Breast epithelium (tissue), 4 donors: ENCODE results near the gene GJB3. TPM values are rescaled to one million over a fixed set of nuclear protein-coding genes. Genes with fewer than 3 reads are reported as not detected.

Experiments
- DNase-seq, 2 donors: peaks; one replicate each; pipeline ENCODE4 v3.0.0-alpha.2; 2019; ENCODE audit warnings: low spot score in 2 of 2
- H3K27ac ChIP-seq, 2 donors: fragments of 200-600 bp; sonication (generic) in 1 of 2; one replicate each; pipeline ENCODE4 v1.5.1; 2016 to 2019; ENCODE audit warnings: mild to moderate bottlenecking in 1 of 2
- H3K27me3 ChIP-seq, 2 donors: fragments of 200-600 bp; sonication (generic) in 1 of 2; one replicate each; pipeline versions ENCODE4 v1.5.1 to v1.6.0; 2017 to 2019; ENCODE audit warnings: control low read depth in 1 of 2, mild to moderate bottlenecking in 1 of 2
- H3K36me3 ChIP-seq: fragments of 200-600 bp; one replicate; pipeline ENCODE4 v1.5.1; 2019
- H3K4me1 ChIP-seq, 2 donors: fragments of 200-600 bp; sonication (generic); one replicate each; pipeline ENCODE4 v1.5.1; 2016 to 2019; ENCODE audit warnings: control low read depth in 1 of 2
- H3K4me3 ChIP-seq, 3 donors: fragments of 200-600 bp; sonication (generic); 1 replicate in 2 of 3; 2 replicates in 1 of 3; pipeline ENCODE4 v1.5.1; 2016 to 2019; ENCODE audit warnings: mild to moderate bottlenecking in 3 of 3, moderate library complexity in 2 of 3
- H3K9me3 ChIP-seq, 2 donors: fragments of 200-600 bp; sonication (generic) in 1 of 2; one replicate each; pipeline ENCODE4 v1.5.1; 2016 to 2019; ENCODE audit warnings: control low read depth in 1 of 2
- CTCF ChIP-seq, 3 donors: fragments of 450-650 bp; IDR thresholded peaks; one replicate each; pipeline ENCODE4 v1.5.1; 2016 to 2017; ENCODE audit warnings: antibody characterized with exemption in 3 of 3, mild to moderate bottlenecking in 3 of 3, moderate library complexity in 3 of 3
- POLR2A ChIP-seq: fragments of 450-650 bp; IDR thresholded peaks from one replicate; pipeline ENCODE4 v1.6.1; 2016; ENCODE audit warnings: antibody characterized with exemption, mild to moderate bottlenecking, moderate library complexity
- POLR2AphosphoS5 ChIP-seq, 3 donors: sonication (generic); formaldehyde crosslinking; IDR thresholded peaks; one replicate each; pipeline ENCODE4 v1.6.1; 2017; ENCODE audit warnings: antibody characterized with exemption in 3 of 3
- intact Hi-C: fragments of 100-400 bp; cut with DNase I; formaldehyde crosslinking; loops from one replicate; pipeline ENCODE4 v1.15.1; 2023; ENCODE audit warnings: low total_unique reads
- total RNA-seq, 3 donors: library from RNA; depleted of rRNA; stranded (reverse); fragments of >200 nt; gene quantifications; one replicate each; pipeline ENCODE4 v1.1.0, GENCODE V29; 2016

The GJB3 gene
- total RNA-seq, 3 donors from 2014 or later, result 0.33 to 1.2 TPM; not detected in 1

- intact Hi-C loops, result loop anchor here (10.0 kb wide), 1 partner anchor 62 kb away; the partner anchor contains the start of gene SMIM12
- Histone ChIP-seq H3K4me3 (peak within 1 kb of the TSS; percentile 41 to 64 (median 44)), H3K4me1 (no peaks in the 10 kb centered on the region), H3K9me3 (no peaks in the 10 kb centered on the region), H3K27me3 (no peaks in the 10 kb centered on the region), H3K36me3 (no peaks in the 10 kb centered on the region), H3K27ac (peak within 1 kb of the TSS in 1 of 2 donors; percentile 68)
- TF ChIP-seq POLR2A, result no peak
- TF ChIP-seq POLR2AphosphoS5 (IDR thresholded peaks at IDR 0.05), result no peak
- no peak for TF ChIP-seq CTCF (IDR thresholded peaks at IDR 0.05)
- no peak for DNase-seq
Measured at GRCh38 chr1:34792868-34793727, 12.1 kb downstream of the GJB3 start, which contains the start of gene GJA4. TSS of gene GJA4 (plus strand) at chr1:34792999. CDS start at chr1:34794214, 1,215 bp downstream.

GRCh38 chr1:34794001-34794789 lies 13.2 kb downstream of the GJB3 start:
- Histone ChIP-seq H3K9me3 (no peaks in the 10 kb centered on the region), H3K27ac (peak overlapping the region in 1 of 2 donors; percentile 39), H3K27me3 (no peaks in the 10 kb centered on the region), H3K4me1 (no peaks in the 10 kb centered on the region), H3K4me3 (peak overlapping the region; percentile 41 to 64 (median 44)), H3K36me3 (no peaks in the 10 kb centered on the region)
- no peak for DNase-seq
- TF ChIP-seq POLR2A (no peak), CTCF (IDR thresholded peaks at IDR 0.05) (no peak), POLR2AphosphoS5 (IDR thresholded peaks at IDR 0.05) (no peak)
- intact Hi-C loops, result loop anchor here (10.0 kb wide), 1 partner anchor 61 kb away; the partner anchor contains the start of gene SMIM12

- TF ChIP-seq POLR2A, result no peak
- TF ChIP-seq POLR2AphosphoS5 (IDR thresholded peaks at IDR 0.05), result no peak
- no peak for TF ChIP-seq CTCF (IDR thresholded peaks at IDR 0.05)
- Histone ChIP-seq H3K4me1 (no peaks in the 10 kb centered on the region), H3K4me3 (peak overlapping the region; percentile 41 to 64 (median 44)), H3K27ac (peak overlapping the region in 1 of 2 donors; percentile 39), H3K36me3 (no peaks in the 10 kb centered on the region), H3K9me3 (no peaks in the 10 kb centered on the region), H3K27me3 (no peaks in the 10 kb centered on the region)
- DNase-seq, result no peak
- intact Hi-C loops, result loop anchor here (10.0 kb wide), 1 partner anchor 60 kb away; the partner anchor contains the start of gene SMIM12
Measured at GRCh38 chr1:34794790-34795180, 13.8 kb downstream of the GJB3 start.

- DNase-seq, result no peak
- no peaks in the 10 kb centered on the region for H3K9me3 ChIP-seq
- TF ChIP-seq POLR2AphosphoS5 (IDR thresholded peaks at IDR 0.05), result no peak
- TF ChIP-seq POLR2A, result no peak
- no peak for TF ChIP-seq CTCF (IDR thresholded peaks at IDR 0.05)
- H3K36me3 ChIP-seq, result no peaks in the 10 kb centered on the region
- peak overlapping the region; percentile 41 to 64 (median 44) for H3K4me3 ChIP-seq
- H3K27me3 ChIP-seq, result no peaks in the 10 kb centered on the region
- H3K27ac ChIP-seq, result peak overlapping the region in 1 of 2 donors; percentile 38
- no peaks in the 10 kb centered on the region for H3K4me1 ChIP-seq
- intact Hi-C loops, result loop anchor here (10.0 kb wide), 1 partner anchor 59 kb away; the partner anchor contains the start of gene SMIM12
Measured at GRCh38 chr1:34795916-34796315, 14.9 kb downstream of the GJB3 start.
